OCI-M1 (cell line): ENCODE data around the gene DEXI.
A peak's percentile ranks its signal among the peaks of the same experiment; 100 is the strongest.

Experiments used
- DNase-seq: peaks from one replicate; lab custom pipeline; 2025; lab: John Stamatoyannopoulos, UW

DEXI gene

GRCh38 chr16:10892782-10893318 is 49.4 kb downstream of the DEXI start:
- no peak for DNase-seq

GRCh38 chr16:10889855-10890254 is 52.4 kb downstream of the DEXI start:
- no peak for DNase-seq

GRCh38 chr16:10888320-10888937 is 53.8 kb downstream of the DEXI start:
- DNase-seq, result no peak

- no peak for DNase-seq
Observed at GRCh38 chr16:10885246-10885645, 57.0 kb downstream of the DEXI start.

GRCh38 chr16:10883004-10883403 is 59.3 kb downstream of the DEXI start:
- peak; percentile 47 for DNase-seq

GRCh38 chr16:10881479-10882030 is 60.7 kb downstream of the DEXI start:
- no peak for DNase-seq

GRCh38 chr16:10880594-10881452 is 61.4 kb downstream of the DEXI start:
- peak; percentile 38 for DNase-seq

GRCh38 chr16:10879681-10880589 is 62.3 kb downstream of the DEXI start:
- peak; percentile 38 for DNase-seq
